ENCODE results near the gene EML6.

DNA sequence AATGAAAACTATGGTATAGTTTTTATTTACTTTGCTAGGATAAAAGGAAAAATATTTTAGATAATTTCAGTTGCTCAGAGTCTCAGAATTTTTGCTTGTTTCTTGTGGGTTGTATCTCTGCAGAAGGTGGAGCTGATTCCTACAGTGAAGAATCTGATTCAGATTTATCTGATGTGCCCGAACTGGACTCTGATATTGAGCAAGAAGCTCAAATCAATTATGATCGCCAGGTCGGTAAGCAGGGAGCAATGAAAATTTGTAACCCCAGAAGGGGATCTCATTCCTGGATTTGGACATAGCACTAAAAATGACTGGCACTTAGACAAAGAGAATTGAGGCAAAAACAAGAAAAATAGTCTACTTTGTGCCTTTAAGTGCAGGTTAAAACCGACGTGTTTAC is 140.2 kb downstream of the EML6 start:
- TF ChIP-seq EZH2 (IDR thresholded peaks at IDR 0.05; ENCODE audit: borderline replicate concordance, control insufficient read depth, low read depth, low read length) (no peak), ESRRA (IDR thresholded peaks at IDR 0.05; ENCODE audit: low read length) (no peak), TCF3 (IDR thresholded peaks at IDR 0.05; ENCODE audit: borderline replicate concordance, insufficient read depth, low read depth, low read length) (no peak), POLR2A (IDR thresholded peaks at IDR 0.05; ENCODE audit: low read depth, low read length) (no peak), ZBED1 (IDR thresholded peaks at IDR 0.05; ENCODE audit: borderline replicate concordance) (no peak), EED (IDR thresholded peaks at IDR 0.05; ENCODE audit: low read depth) (no peak), MYC (IDR thresholded peaks at IDR 0.05; ENCODE audit: insufficient read depth, insufficient read length, insufficient replicate concordance, low read length, severe bottlenecking) (no peak)
- TF ChIP-seq, protein P1, sequence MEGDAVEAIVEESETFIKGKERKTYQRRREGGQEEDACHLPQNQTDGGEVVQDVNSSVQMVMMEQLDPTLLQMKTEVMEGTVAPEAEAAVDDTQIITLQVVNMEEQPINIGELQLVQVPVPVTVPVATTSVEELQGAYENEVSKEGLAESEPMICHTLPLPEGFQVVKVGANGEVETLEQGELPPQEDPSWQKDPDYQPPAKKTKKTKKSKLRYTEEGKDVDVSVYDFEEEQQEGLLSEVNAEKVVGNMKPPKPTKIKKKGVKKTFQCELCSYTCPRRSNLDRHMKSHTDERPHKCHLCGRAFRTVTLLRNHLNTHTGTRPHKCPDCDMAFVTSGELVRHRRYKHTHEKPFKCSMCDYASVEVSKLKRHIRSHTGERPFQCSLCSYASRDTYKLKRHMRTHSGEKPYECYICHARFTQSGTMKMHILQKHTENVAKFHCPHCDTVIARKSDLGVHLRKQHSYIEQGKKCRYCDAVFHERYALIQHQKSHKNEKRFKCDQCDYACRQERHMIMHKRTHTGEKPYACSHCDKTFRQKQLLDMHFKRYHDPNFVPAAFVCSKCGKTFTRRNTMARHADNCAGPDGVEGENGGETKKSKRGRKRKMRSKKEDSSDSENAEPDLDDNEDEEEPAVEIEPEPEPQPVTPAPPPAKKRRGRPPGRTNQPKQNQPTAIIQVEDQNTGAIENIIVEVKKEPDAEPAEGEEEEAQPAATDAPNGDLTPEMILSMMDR (IDR thresholded peaks at IDR 0.05 in 2 of 3, conservative IDR thresholded peaks at IDR 0.05 in 1 of 3; ENCODE audit: control insufficient read depth in 2 of 3, extremely low read depth in 1 of 3, insufficient read depth in 1 of 3, low read depth in 3 of 3, low read length in 3 of 3), result no peak
- TF ChIP-seq, protein P2, sequence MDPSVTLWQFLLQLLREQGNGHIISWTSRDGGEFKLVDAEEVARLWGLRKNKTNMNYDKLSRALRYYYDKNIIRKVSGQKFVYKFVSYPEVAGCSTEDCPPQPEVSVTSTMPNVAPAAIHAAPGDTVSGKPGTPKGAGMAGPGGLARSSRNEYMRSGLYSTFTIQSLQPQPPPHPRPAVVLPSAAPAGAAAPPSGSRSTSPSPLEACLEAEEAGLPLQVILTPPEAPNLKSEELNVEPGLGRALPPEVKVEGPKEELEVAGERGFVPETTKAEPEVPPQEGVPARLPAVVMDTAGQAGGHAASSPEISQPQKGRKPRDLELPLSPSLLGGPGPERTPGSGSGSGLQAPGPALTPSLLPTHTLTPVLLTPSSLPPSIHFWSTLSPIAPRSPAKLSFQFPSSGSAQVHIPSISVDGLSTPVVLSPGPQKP (IDR thresholded peaks at IDR 0.05; ENCODE audit: low read depth, low read length), result no peak

Measured in GM12878 (cell line).